Left lung (tissue), 10 donors: ENCODE results near the gene HNMT. TPM values are rescaled to one million over a fixed set of nuclear protein-coding genes. Genes with fewer than 3 reads are reported as not detected.

Experiments
- ATAC-seq: fragments of 200-7000 bp; cut with Tn5 transposase; one replicate; pipeline ENCODE4 v1.9.1; 2020; ENCODE audit warnings: moderate library complexity
- DNase-seq, 4 donors: peaks; one replicate each; pipeline ENCODE4 v3.0.0-alpha.2; 2013 to 2020
- H3K27ac ChIP-seq, 2 donors: fragments of 200-600 bp; sonication (generic) in 1 of 2; one replicate each; pipeline versions ENCODE4 v1.5.0 to v1.8.0; 2020 to 2021
- H3K27me3 ChIP-seq, 2 donors: fragments of 200-600 bp; sonication (generic) in 1 of 2; one replicate each; pipeline versions ENCODE4 v1.5.0 to v1.8.0; 2020 to 2021
- H3K36me3 ChIP-seq, 2 donors: fragments of 200-600 bp; sonication (generic) in 1 of 2; one replicate each; pipeline versions ENCODE4 v1.5.0 to v1.8.0; 2020 to 2021
- H3K4me1 ChIP-seq, 2 donors: fragments of 200-600 bp; one replicate each; pipeline ENCODE4 v1.8.0; 2021
- H3K4me3 ChIP-seq, 2 donors: fragments of 200-600 bp; sonication (generic) in 1 of 2; one replicate each; pipeline versions ENCODE4 v1.5.0 to v1.8.0; 2020 to 2021; ENCODE audit warnings: mild to moderate bottlenecking in 1 of 2
- H3K9me3 ChIP-seq, 2 donors: fragments of 200-600 bp; sonication (generic) in 1 of 2; one replicate each; pipeline versions ENCODE4 v1.5.0 to v1.8.0; 2020 to 2021
- CTCF ChIP-seq, 2 donors: fragments of 200-600 bp; sonication (generic) in 1 of 2; IDR thresholded peaks; one replicate each; pipeline versions ENCODE4 v1.5.0 to v1.8.0; 2021; ENCODE audit warnings: antibody characterized with exemption in 2 of 2
- intact Hi-C, 2 donors: fragments of 100-400 bp; cut with DNase I; formaldehyde crosslinking; loops; one replicate each; pipeline versions ENCODE4 v1.11.2 to v1.14.2; 2022
- polyA plus RNA-seq, 6 donors: library from polyadenylated mRNA; unstranded; fragments of 120-200 nt; gene quantifications; one replicate each; pipeline ENCODE4 v1.2.1, GENCODE V29; 2013; ENCODE audit not compliant: insufficient read length in 6 of 6
- total RNA-seq, 2 donors: library from RNA; stranded (reverse); fragmentation: NEBNext Ultra II Directional; extraction: Animal tissue kit (Norgen Biotek cat#: 25700); gene quantifications; one replicate each; pipeline ENCODE4 v1.2.1, GENCODE V29; 2021
- donor health status: DM: no; HTN: yes; CAD: no.
- donor health status: DM: no; HTN: no; CAD: no.

HNMT gene
- total and polyA plus RNA-seq, 8 donors: 53.0 to 98.9 (median 82.8) TPM

GRCh38 chr2:138063181-138063580 is 98.9 kb downstream of the HNMT start:
- ATAC-seq (no peak), DNase-seq (no peak)
- TF ChIP-seq CTCF (IDR thresholded peaks at IDR 0.05): no peak
- no peaks in the 10 kb centered on the region for H3K36me3 ChIP-seq
- H3K27me3 ChIP-seq: no peaks in the 10 kb centered on the region
- no peaks in the 10 kb centered on the region for H3K4me1 ChIP-seq
- no peak overlapping the region for H3K4me3 ChIP-seq
- intact Hi-C loops: no loop called here
- H3K27ac ChIP-seq: no peak overlapping the region
- no peaks in the 10 kb centered on the region for H3K9me3 ChIP-seq
